GM12875 (cell line): ENCODE measurements around the gene ZBED3.

ENCODE experiments used
- H3K4me3 ChIP-seq: one replicate; pipeline ENCODE4 v1.5.1; 2011; ENCODE audit warnings: low read depth, low read length, control low read depth
- CTCF ChIP-seq: IDR thresholded peaks from 2 replicates; pipeline ENCODE4 v1.5.1; 2011; ENCODE audit warnings: low read depth, mild to moderate bottlenecking, control low read depth, inconsistent platforms, low read length, moderate library complexity, borderline replicate concordance; ENCODE audit not compliant: insufficient read depth

The ZBED3 gene

GRCh38 chr5:77064040-77064439, 23.0 kb downstream of the ZBED3 start:
- TF ChIP-seq CTCF = no peak
- no peak overlapping the region for H3K4me3 ChIP-seq

GRCh38 chr5:77046416-77047073, 40.5 kb downstream of the ZBED3 start:
- no peak for TF ChIP-seq CTCF

GRCh38 chr5:77035950-77036349, 51.1 kb downstream of the ZBED3 start:
- no peak overlapping the region for H3K4me3 ChIP-seq
- no peak for TF ChIP-seq CTCF

More at GRCh38 chr5:77046416-77047073, 40.5 kb downstream of the ZBED3 start:
- H3K4me3 ChIP-seq = no peak overlapping the region

GRCh38 chr5:77033338-77033737, 53.7 kb downstream of the ZBED3 start:
- no peak overlapping the region for H3K4me3 ChIP-seq
- no peak for TF ChIP-seq CTCF

- H3K4me3 ChIP-seq = no peak overlapping the region
- TF ChIP-seq CTCF = no peak
Measured at GRCh38 chr5:77032635-77033034, 54.5 kb downstream of the ZBED3 start.

- no peak overlapping the region for H3K4me3 ChIP-seq
Measured at GRCh38 chr5:77031891-77032290, 55.2 kb downstream of the ZBED3 start.

More at GRCh38 chr5:77031891-77032290, 55.2 kb downstream of the ZBED3 start:
- no peak for TF ChIP-seq CTCF
